Measurements from ENCODE around the gene GNB5.

GRCh38 chr15:52228921-52229320 is 37.7 kb upstream of the GNB5 start:
- TF ChIP-seq ZNF70 (CRISPR knock-in tag; IDR thresholded peaks at IDR 0.05), result no peak
- no peak for TF ChIP-seq OSR1 (CRISPR knock-in tag; IDR thresholded peaks at IDR 0.05)
- no peak for TF ChIP-seq POU6F1 (CRISPR knock-in tag; IDR thresholded peaks at IDR 0.05; ENCODE audit: borderline replicate concordance, low read depth)
- TF ChIP-seq TCF4 (CRISPR knock-in tag; IDR thresholded peaks at IDR 0.05; ENCODE audit: borderline replicate concordance), result no peak
- no peak for TF ChIP-seq ISL1 (CRISPR knock-in tag; IDR thresholded peaks at IDR 0.05)
- TF ChIP-seq ARNTL (CRISPR knock-in tag; IDR thresholded peaks at IDR 0.05; ENCODE audit: borderline replicate concordance, low read depth), result no peak
- TF ChIP-seq, protein P1, sequence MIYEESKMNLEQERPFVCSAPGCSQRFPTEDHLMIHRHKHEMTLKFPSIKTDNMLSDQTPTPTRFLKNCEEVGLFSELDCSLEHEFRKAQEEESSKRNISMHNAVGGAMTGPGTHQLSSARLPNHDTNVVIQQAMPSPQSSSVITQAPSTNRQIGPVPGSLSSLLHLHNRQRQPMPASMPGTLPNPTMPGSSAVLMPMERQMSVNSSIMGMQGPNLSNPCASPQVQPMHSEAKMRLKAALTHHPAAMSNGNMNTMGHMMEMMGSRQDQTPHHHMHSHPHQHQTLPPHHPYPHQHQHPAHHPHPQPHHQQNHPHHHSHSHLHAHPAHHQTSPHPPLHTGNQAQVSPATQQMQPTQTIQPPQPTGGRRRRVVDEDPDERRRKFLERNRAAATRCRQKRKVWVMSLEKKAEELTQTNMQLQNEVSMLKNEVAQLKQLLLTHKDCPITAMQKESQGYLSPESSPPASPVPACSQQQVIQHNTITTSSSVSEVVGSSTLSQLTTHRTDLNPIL (CRISPR knock-in tag; IDR thresholded peaks at IDR 0.05; ENCODE audit: low read depth), result no peak
- TF ChIP-seq, protein P2, sequence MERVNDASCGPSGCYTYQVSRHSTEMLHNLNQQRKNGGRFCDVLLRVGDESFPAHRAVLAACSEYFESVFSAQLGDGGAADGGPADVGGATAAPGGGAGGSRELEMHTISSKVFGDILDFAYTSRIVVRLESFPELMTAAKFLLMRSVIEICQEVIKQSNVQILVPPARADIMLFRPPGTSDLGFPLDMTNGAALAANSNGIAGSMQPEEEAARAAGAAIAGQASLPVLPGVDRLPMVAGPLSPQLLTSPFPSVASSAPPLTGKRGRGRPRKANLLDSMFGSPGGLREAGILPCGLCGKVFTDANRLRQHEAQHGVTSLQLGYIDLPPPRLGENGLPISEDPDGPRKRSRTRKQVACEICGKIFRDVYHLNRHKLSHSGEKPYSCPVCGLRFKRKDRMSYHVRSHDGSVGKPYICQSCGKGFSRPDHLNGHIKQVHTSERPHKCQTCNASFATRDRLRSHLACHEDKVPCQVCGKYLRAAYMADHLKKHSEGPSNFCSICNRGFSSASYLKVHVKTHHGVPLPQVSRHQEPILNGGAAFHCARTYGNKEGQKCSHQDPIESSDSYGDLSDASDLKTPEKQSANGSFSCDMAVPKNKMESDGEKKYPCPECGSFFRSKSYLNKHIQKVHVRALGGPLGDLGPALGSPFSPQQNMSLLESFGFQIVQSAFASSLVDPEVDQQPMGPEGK (CRISPR knock-in tag; IDR thresholded peaks at IDR 0.05; ENCODE audit: borderline replicate concordance), result no peak
- TF ChIP-seq CSRNP3 (CRISPR knock-in tag; IDR thresholded peaks at IDR 0.05), result no peak
- no peak for TF ChIP-seq ZFP3 (CRISPR knock-in tag; IDR thresholded peaks at IDR 0.05)
- no peak for TF ChIP-seq SNAI2 (CRISPR knock-in tag; IDR thresholded peaks at IDR 0.05)
- TF ChIP-seq PPARA (CRISPR knock-in tag; IDR thresholded peaks at IDR 0.05; ENCODE audit: borderline replicate concordance), result no peak

Data from SK-N-SH treated with all-trans-retinoic acid at 6 μM for 48 hours (cell line).